H1 (cell line): ENCODE results near the gene SYTL2. TPM values are rescaled to one million over a fixed set of nuclear protein-coding genes. Genes with fewer than 3 reads are reported as not detected.

ENCODE experiments used
- CTCF ChIA-PET: fragments of 300-600 bp; sonication (Branson Sonifier 250); formaldehyde crosslinking; loops from one replicate; lab custom pipeline; 2021; ENCODE audit not compliant: partially characterized antibody; lab: Charles Lee
- POLR2A ChIA-PET: fragments of 300-600 bp; sonication (Branson Sonifier 250); formaldehyde crosslinking; loops from one replicate; lab custom pipeline; 2021; ENCODE audit warnings: inconsistent platforms; ENCODE audit not compliant: partially characterized antibody; lab: Charles Lee
- DNase-seq, 2 experiments: peaks; one replicate each; pipeline versions ENCODE4 v3.0.0 to v3.0.0-alpha.2; 2010 to 2022; ENCODE audit warnings: low spot score in 2 of 2, low read depth in 1 of 2, mixed read lengths in 1 of 2
- FAIRE-seq: peaks from 2 replicates; lab custom pipeline; 2011; peaks lifted over from hg19 to GRCh38; lab: Jason Lieb, UNC
- H2AFZ ChIP-seq: 2 replicates; pipeline ENCODE4 v1.8.1; 2012; ENCODE audit warnings: low read length, inconsistent platforms
- H2AK5ac ChIP-seq: 2 replicates; pipeline ENCODE4 v1.6.1; 2013; ENCODE audit warnings: low read depth, low read length
- H2BK120ac ChIP-seq: replicated peaks from 2 replicates; pipeline ENCODE3; 2013; ENCODE audit warnings: low read depth, low read length, inconsistent platforms
- H2BK12ac ChIP-seq: 2 replicates; pipeline ENCODE4 v1.6.1; 2013; ENCODE audit warnings: low read depth, low read length
- H2BK15ac ChIP-seq: 2 replicates; pipeline ENCODE4 v1.6.1; 2013; ENCODE audit warnings: low read length
- H2BK20ac ChIP-seq: 2 replicates; pipeline ENCODE4 v1.6.1; 2013; ENCODE audit warnings: low read length
- H2BK5ac ChIP-seq: 2 replicates; pipeline ENCODE4 v1.6.1; 2013; ENCODE audit warnings: low read depth, low read length
- H3K14ac ChIP-seq: 2 replicates; pipeline ENCODE4 v1.6.1; 2013; ENCODE audit warnings: inconsistent platforms; ENCODE audit not compliant: insufficient read length
- H3K18ac ChIP-seq: 2 replicates; pipeline ENCODE4 v1.6.1; 2013; ENCODE audit warnings: low read length; ENCODE audit errors: extremely low read depth
- H3K23ac ChIP-seq: 2 replicates; pipeline ENCODE4 v1.6.1; 2013; ENCODE audit warnings: inconsistent platforms; ENCODE audit not compliant: insufficient read length
- H3K23me2 ChIP-seq: 2 replicates; pipeline ENCODE4 v1.6.1; 2013; ENCODE audit warnings: low read depth, low read length
- H3K27ac ChIP-seq: 2 replicates; pipeline ENCODE4 v1.6.1; 2011; ENCODE audit warnings: low read depth, low read length, inconsistent platforms
- H3K27me3 ChIP-seq, 4 experiments: replicated peaks in 1 of 4; 1 replicate in 1 of 4; 2 replicates in 3 of 4; pipeline versions ENCODE4 v1.6.1 to v1.8.1; 2011 to 2013; ENCODE audit warnings: low read length in 3 of 4, mild to moderate bottlenecking in 3 of 4, inconsistent platforms in 2 of 4, mixed read lengths in 2 of 4, moderate library complexity in 1 of 4; ENCODE audit not compliant: control insufficient read depth in 3 of 4, insufficient read depth in 3 of 4; ENCODE audit errors: extremely low read depth in 1 of 4
- H3K36me3 ChIP-seq, 4 experiments: 2 replicates each; pipeline versions ENCODE4 v1.6.1 to v1.8.1; 2011 to 2013; ENCODE audit warnings: mild to moderate bottlenecking in 4 of 4, low read length in 3 of 4, moderate library complexity in 2 of 4, control low read depth in 1 of 4, inconsistent platforms in 1 of 4; ENCODE audit not compliant: insufficient read depth in 4 of 4, control insufficient read depth in 2 of 4
- H3K4ac ChIP-seq: replicated peaks from 2 replicates; pipeline ENCODE3; 2013; ENCODE audit warnings: low read length, low read depth, mixed read lengths, inconsistent platforms; ENCODE audit not compliant: insufficient read length
- H3K4me1 ChIP-seq, 4 experiments: replicated peaks in 1 of 4; 1 replicate in 1 of 4; 2 replicates in 3 of 4; pipeline versions ENCODE4 v1.6.1 to v1.8.1; 2011 to 2013; ENCODE audit warnings: low read length in 3 of 4, inconsistent platforms in 2 of 4, mixed read lengths in 1 of 4; ENCODE audit not compliant: insufficient read depth in 4 of 4, control insufficient read depth in 3 of 4
- H3K4me2 ChIP-seq, 2 experiments: 2 replicates each; pipeline versions ENCODE4 v1.6.1 to v1.8.1; 2011 to 2013; ENCODE audit warnings: low read depth in 2 of 2, low read length in 2 of 2, control low read depth in 1 of 2, inconsistent platforms in 1 of 2, mild to moderate bottlenecking in 1 of 2; ENCODE audit not compliant: insufficient read depth in 1 of 2
- H3K4me3 ChIP-seq, 4 experiments: fragments of 200-600, 300-600 bp in 1 of 4; sonication (generic), shearing (Covaris generic), sonication (Bioruptor Twin) in 1 of 4; 2 replicates each; pipeline versions ENCODE4 v1.5.1 to v1.8.1; 2011 to 2016; ENCODE audit warnings: low read length in 4 of 4, low read depth in 3 of 4, control low read depth in 2 of 4, inconsistent platforms in 2 of 4, mild to moderate bottlenecking in 2 of 4, mixed read lengths in 1 of 4, moderate library complexity in 1 of 4; ENCODE audit not compliant: insufficient read depth in 2 of 4; ENCODE audit errors: extremely low read depth in 1 of 4
- H3K56ac ChIP-seq: replicated peaks from 2 replicates; pipeline ENCODE3; 2013; ENCODE audit warnings: low read depth, mild to moderate bottlenecking, mixed read lengths, low read length, inconsistent platforms; ENCODE audit not compliant: insufficient read length
- H3K79me1 ChIP-seq: 2 replicates; pipeline ENCODE4 v1.6.1; 2013; ENCODE audit warnings: low read depth, low read length, control low read depth
- H3K79me2 ChIP-seq, 2 experiments: 2 replicates each; pipeline versions ENCODE4 v1.6.1 to v1.8.1; 2012 to 2013; ENCODE audit warnings: low read length in 2 of 2, mild to moderate bottlenecking in 2 of 2, inconsistent platforms in 1 of 2; ENCODE audit not compliant: insufficient read depth in 2 of 2, control insufficient read depth in 1 of 2
- H3K9ac ChIP-seq, 4 experiments: replicated peaks in 1 of 4; 1 replicate in 1 of 4; 2 replicates in 3 of 4; pipeline versions ENCODE4 v1.6.1 to v1.8.1; 2011 to 2013; ENCODE audit warnings: low read depth in 3 of 4, low read length in 3 of 4, control low read depth in 2 of 4, mild to moderate bottlenecking in 2 of 4, moderate library complexity in 2 of 4, inconsistent platforms in 1 of 4; ENCODE audit errors: extremely low read depth in 1 of 4
- H3K9me3 ChIP-seq, 2 experiments: 2 replicates each; pipeline versions ENCODE4 v1.6.1 to v1.8.1; 2012 to 2013; ENCODE audit warnings: mild to moderate bottlenecking in 2 of 2, moderate library complexity in 2 of 2, control low read depth in 1 of 2, inconsistent platforms in 1 of 2, low read depth in 1 of 2, low read length in 1 of 2, mixed read lengths in 1 of 2; ENCODE audit not compliant: insufficient read depth in 2 of 2
- H4K20me1 ChIP-seq, 2 experiments: replicated peaks in 1 of 2; 2 replicates each; pipeline versions ENCODE3 to v1.8.1; 2011 to 2013; ENCODE audit warnings: inconsistent platforms in 2 of 2, low read length in 2 of 2, mild to moderate bottlenecking in 1 of 2; ENCODE audit not compliant: insufficient read depth in 2 of 2, control insufficient read depth in 1 of 2
- H4K5ac ChIP-seq: 2 replicates; pipeline ENCODE4 v1.6.1; 2013; ENCODE audit warnings: low read length, low read depth, mixed read lengths, inconsistent platforms; ENCODE audit not compliant: insufficient read length
- H4K8ac ChIP-seq: 2 replicates; pipeline ENCODE4 v1.8.0; 2013; ENCODE audit warnings: mild to moderate bottlenecking, moderate library complexity, low read length, inconsistent platforms; ENCODE audit not compliant: insufficient read depth; ENCODE audit errors: extremely low read depth
- H4K91ac ChIP-seq: replicated peaks from 2 replicates; pipeline ENCODE3; 2013; ENCODE audit warnings: low read length, mixed read lengths, inconsistent platforms; ENCODE audit not compliant: insufficient read length
- ATF3 ChIP-seq: IDR thresholded peaks from 2 replicates; pipeline ENCODE4 v1.6.1; 2011; ENCODE audit warnings: low read depth, mild to moderate bottlenecking, low read length; ENCODE audit not compliant: insufficient read depth
- BRCA1 ChIP-seq: IDR thresholded peaks from 2 replicates; pipeline ENCODE4 v1.6.1; 2012; ENCODE audit warnings: low read depth, low read length, improper control_type of control experiment
- CHD1 ChIP-seq: IDR thresholded peaks from 2 replicates; pipeline ENCODE4 v1.6.1; 2012; ENCODE audit warnings: low read depth, low read length, improper control_type of control experiment
- HDAC2 ChIP-seq, 2 experiments: fragments of 300-600 bp in 1 of 2; sonication (generic) in 1 of 2; IDR thresholded peaks; 2 replicates each; pipeline ENCODE4 v1.6.1; 2011 to 2012; ENCODE audit warnings: low read depth in 2 of 2, low read length in 2 of 2, mild to moderate bottlenecking in 2 of 2, moderate library complexity in 2 of 2, borderline replicate concordance in 1 of 2, inconsistent platforms in 1 of 2
- JUN ChIP-seq: IDR thresholded peaks from 2 replicates; pipeline ENCODE4 v1.6.1; 2011; ENCODE audit warnings: low read depth, mild to moderate bottlenecking, improper control_type of control experiment, low read length
- KDM4A ChIP-seq: IDR thresholded peaks from one replicate; pipeline ENCODE4 v1.7.1; 2012; ENCODE audit warnings: low read depth, mild to moderate bottlenecking, moderate library complexity, low read length, inconsistent platforms; ENCODE audit not compliant: severe bottlenecking
- PHF8 ChIP-seq: fragments of 200-600 bp; sonication (generic); conservative IDR thresholded peaks from 2 replicates; pipeline ENCODE4 v1.7.1; 2012; ENCODE audit warnings: low read depth, mild to moderate bottlenecking, inconsistent platforms, low read length, moderate library complexity
- SP1 ChIP-seq: IDR thresholded peaks from 2 replicates; pipeline ENCODE4 v1.6.1; 2011; ENCODE audit warnings: low read depth, low read length
- SRF ChIP-seq: IDR thresholded peaks from 2 replicates; pipeline ENCODE4 v1.6.1; 2011; ENCODE audit warnings: mild to moderate bottlenecking, low read depth, low read length, moderate library complexity
- TBP ChIP-seq: IDR thresholded peaks from 2 replicates; pipeline ENCODE4 v1.6.1; 2011; ENCODE audit warnings: low read depth, low read length, improper control_type of control experiment
- WGBS, 2 experiments: shearing (Covaris generic) in 1 of 2; methylation state at CpG; one replicate each; pipeline versions ENCODE4 v1.1.6 to v1.1.7; 2013 to 2015; ENCODE audit warnings: low lambda C conversion rate in 2 of 2, mixed read lengths in 2 of 2, inconsistent platforms in 1 of 2, low coverage in 1 of 2, missing lambda C conversion rate in 1 of 2; ENCODE audit not compliant: insufficient replicate concordance in 2 of 2, insufficient coverage in 1 of 2, insufficient read length in 1 of 2; ENCODE audit errors: extremely low coverage in 1 of 2, missing lambda C conversion rate in 1 of 2; 5-methylcytosine and 5-hydroxymethylcytosine counted together
- polyA plus RNA-seq, 7 experiments: library from polyadenylated mRNA; depleted of rRNA in 3 of 7; stranded (reverse) in 5 of 7; unstranded in 2 of 7; fragments of >200 nt in 5 of 7; fragments of 200-250 nt in 2 of 7; gene quantifications; 1 replicate in 5 of 7; 2 replicates in 1 of 7; 4 replicates in 1 of 7; pipeline versions ENCODE4 v1.2.1 to v1.2.3, GENCODE V29; 2011 to 2013; ENCODE audit warnings: missing spikeins in 2 of 7, mixed read lengths in 2 of 7
- total RNA-seq: library from RNA; stranded (reverse); fragmentation: NEBNext Ultra II Directional; extraction: Animal tissue kit (Norgen Biotek cat#: 25700); gene quantifications from 2 replicates; pipeline ENCODE4 v1.2.1, GENCODE V29; 2021

The SYTL2 gene
- total and polyA plus RNA-seq, 2 of the 8 experiments (the other 6 are each of a cell fraction or from before 2014, with no cell fraction given), result 1.3 to 9.1 TPM

GRCh38 chr11:85755285-85755684, 55.7 kb downstream of the SYTL2 start:
- Histone ChIP-seq H3K4me3 (no peak overlapping the region), H3K14ac (no peak overlapping the region), H3K23me2 (no peaks in the 10 kb centered on the region), H2BK15ac (no peak overlapping the region), H3K56ac (no peak overlapping the region), H3K27me3 (no peaks in the 10 kb centered on the region; a peak in 2 of 7 replicates), H3K4me1 (peaks cover 0 to 8% (median 0%) of the 10 kb centered on the region in 4 experiments; a peak in 1 of 7 replicates), H3K79me1 (no peaks in the 10 kb centered on the region; the same call in 1 of the 2 replicates), H2BK5ac (no peak overlapping the region), H3K18ac (no peak overlapping the region), H4K8ac (no peak overlapping the region), H3K36me3 (no peaks in the 10 kb centered on the region), H4K5ac (no peak overlapping the region), H4K91ac (no peak overlapping the region), H3K23ac (no peak overlapping the region), H3K9me3 (no peaks in the 10 kb centered on the region), H2BK20ac (no peak overlapping the region), H4K20me1 (no peaks in the 10 kb centered on the region), H3K79me2 (no peaks in the 10 kb centered on the region), H2BK12ac (no peak overlapping the region), H3K4me2 (no peak overlapping the region), H3K4ac (no peak overlapping the region), H2AK5ac (no peak overlapping the region), H3K27ac (no peak overlapping the region), H3K9ac (no peak overlapping the region), H2BK120ac (no peak overlapping the region), H2AFZ (peak overlapping the region; percentile 41; the same call in 1 of the 2 replicates)
- WGBS, 2 experiments, result 83% methylated on average over 2 of the region's 2 CpGs; no CpG with 5 or more reads in 1 of the 2 experiments
- CTCF ChIA-PET, result interaction anchor here (1.1 kb wide), 1 partner anchor 10 kb away, joined by 5 read pairs; no protein-coding TSS in a partner anchor
- no peak for DNase-seq
- TF ChIP-seq BRCA1 (no peak), CHD1 (no peak), PHF8 (no peak), HDAC2 (IDR thresholded peaks at IDR 0.05; ENCODE audit: borderline replicate concordance in 1 of 2, low read depth in 2 of 2, low read length in 2 of 2) (no peak), SP1 (no peak), TBP (no peak), KDM4A (no peak), ATF3 (no peak), SRF (no peak), JUN (no peak)
- POLR2A ChIA-PET, result interaction anchor here (0.9 kb wide), 2 partner anchors 47 to 107 kb away, joined by 3 read pairs; partner anchors contain the start of gene TMEM126A
- FAIRE-seq, result no peak
